A204.1 (cell line): ENCODE measurements around the gene OSBPL2.

ENCODE experiments used
- FAIRE-seq: peaks from 2 replicates; lab custom pipeline; 2012; peaks lifted over from hg19 to GRCh38; lab: Jason Lieb, UNC

The OSBPL2 gene

GRCh38 chr20:62327726-62328495 is 89.6 kb downstream of the OSBPL2 start:
- FAIRE-seq = no peak

DNA sequence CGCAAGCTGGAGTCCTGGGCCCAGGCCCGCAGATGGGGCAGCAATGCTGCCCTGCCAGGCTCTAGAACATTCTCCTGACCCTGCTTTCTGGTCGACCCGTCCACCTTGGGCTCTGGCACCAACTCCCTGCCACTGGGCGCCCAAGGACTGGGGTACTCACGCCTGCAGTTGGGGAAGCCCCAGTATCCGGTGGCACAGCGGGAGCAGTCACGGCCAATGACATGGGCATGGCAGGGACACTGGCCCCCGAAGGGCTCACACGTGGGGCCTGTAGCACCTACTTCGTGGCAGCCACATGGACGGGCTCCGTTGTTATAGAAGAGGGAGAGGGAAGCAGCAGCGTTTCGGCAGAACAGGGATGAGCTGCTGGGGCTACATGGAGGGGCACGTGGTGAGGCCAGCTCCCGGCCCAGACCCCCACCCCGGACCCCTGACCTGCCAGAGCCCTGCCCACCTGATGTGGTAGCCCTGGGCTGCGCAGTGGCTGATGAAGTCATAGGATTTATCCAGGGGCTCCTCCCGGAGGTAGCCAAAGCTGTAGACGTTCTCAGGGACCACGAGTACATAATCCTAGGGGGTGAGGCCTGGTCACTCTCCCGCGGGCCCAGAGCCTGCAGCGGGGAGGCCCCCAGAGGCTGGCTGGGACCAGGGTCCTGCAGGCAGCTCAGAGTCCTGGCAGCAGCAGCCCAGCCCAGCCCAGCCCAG is 90.5 kb downstream of the OSBPL2 start:
- FAIRE-seq = no peak

GRCh38 chr20:62329389-62330377 is 91.4 kb downstream of the OSBPL2 start:
- FAIRE-seq = no peak

DNA sequence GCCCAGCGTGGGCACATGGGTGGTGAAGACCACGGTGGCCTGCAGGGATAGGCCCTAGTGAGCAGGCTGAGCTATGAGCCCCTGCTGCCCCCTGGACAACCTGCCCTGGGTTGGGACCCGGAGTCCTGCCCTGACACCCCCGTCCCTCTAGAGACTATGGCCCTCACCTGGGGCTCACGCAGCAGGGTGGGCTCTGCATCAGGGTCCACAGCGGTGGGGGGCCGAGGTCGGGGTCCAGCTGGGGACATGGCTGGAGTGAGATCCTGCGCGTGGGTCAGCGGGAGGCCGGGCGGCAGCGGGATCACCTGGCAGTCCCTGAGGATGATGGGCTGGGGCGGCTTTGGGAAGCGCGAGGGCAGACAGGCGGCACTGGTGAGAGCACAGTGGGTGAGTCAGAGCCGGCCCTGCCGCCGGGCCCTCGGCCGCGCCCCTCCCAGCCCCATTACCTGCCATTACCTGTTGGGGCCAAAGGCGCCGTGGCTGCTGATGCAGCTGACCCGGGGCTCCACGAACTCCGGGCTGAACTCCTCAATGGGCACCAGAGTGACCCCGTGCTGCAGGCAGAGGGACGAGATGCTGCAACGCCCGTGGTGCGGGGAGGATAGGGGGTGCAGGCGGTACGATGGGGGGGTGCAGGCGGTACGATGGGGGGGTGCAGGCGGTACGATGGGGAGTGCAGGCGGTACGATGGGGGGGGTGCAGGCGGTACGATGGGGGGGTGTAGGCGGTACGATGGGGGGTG is 92.4 kb downstream of the OSBPL2 start:
- FAIRE-seq = no peak

DNA sequence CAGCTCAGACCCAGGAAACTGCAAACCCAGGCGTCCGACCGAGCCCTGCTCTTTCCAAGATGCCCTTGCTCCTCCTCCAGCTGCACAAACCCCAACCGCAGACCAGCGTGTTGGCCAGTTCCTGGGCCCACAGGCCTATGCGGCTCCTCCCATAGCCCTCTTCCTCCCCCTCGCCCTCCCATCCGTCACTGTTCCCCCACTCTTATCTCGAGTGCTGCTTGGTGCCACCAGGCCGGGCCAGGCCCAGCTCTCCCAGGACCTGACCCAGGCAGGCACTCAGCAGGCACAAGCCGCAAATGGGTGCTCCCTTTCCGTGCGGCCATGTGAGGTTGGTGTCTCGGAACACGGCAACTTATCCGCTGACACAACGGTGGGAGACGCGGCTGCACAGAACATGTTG is 93.0 kb downstream of the OSBPL2 start:
- FAIRE-seq = no peak

DNA sequence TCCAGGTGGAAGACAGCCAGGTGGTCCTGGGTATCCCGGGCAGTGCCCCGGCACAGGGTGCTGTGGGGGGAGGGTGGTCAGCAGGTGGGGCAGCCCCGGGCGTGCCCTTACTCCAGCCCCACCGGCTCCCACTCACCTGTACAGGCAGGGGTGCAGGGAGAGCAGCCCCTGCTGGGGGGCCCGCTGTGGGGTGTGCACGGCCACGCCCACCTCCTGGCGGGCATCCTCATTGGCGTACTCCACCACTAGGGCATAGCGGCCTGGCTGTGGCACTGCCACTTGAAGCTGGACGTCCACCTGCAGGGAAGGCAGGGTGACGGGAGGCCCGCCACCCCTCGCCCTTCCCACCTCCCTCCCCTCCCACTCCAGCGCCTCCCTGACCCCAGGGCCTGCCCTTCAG is 94.1 kb downstream of the OSBPL2 start:
- no peak for FAIRE-seq

GRCh38 chr20:62332989-62333819 is 94.9 kb downstream of the OSBPL2 start:
- no peak for FAIRE-seq

GRCh38 chr20:62333820-62334595 is 95.7 kb downstream of the OSBPL2 start:
- FAIRE-seq = no peak

DNA sequence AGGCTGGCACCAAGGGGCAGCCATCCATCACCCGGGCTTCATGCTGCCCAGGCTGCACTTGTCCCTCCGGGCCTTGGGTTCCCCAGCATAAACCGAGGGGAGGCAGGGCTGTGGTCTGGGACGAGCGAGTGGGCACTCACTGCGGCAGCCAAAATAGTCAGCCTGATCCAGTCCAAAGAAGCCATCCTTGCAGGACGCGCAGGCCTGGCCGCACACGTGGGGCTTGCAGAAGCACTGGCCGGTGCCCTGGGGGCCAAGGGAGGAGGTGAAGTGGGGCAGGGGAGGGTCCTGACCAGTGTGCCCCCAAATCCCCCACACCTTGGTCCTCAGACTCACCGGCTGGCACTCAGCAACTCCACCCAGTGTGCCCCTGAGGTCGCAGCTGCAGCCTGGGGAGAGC is 96.6 kb downstream of the OSBPL2 start:
- no peak for FAIRE-seq

- FAIRE-seq = no peak
Observed at GRCh38 chr20:62335532-62335931, 97.2 kb downstream of the OSBPL2 start.

DNA sequence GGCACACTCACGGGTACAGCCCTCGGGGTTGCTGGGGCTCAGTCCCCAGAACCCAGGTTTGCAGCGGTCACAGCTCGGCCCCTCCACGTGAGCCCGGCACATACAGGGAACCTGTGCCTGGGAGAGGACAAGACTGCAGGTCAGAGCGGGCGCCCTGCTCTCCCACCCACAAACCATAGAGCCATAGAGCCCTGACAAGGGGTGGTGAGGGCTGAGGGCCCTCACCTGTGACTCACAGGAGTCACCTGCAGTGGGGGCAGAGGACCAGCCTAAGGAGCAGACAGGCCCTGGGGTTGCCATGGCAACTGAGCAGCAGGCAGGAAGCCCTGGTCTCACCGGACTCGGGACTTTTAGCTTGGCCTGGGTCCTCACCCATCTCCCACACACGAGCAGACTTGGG is 98.0 kb downstream of the OSBPL2 start:
- FAIRE-seq = no peak

GRCh38 chr20:62336775-62337557 is 98.6 kb downstream of the OSBPL2 start:
- FAIRE-seq = no peak

DNA sequence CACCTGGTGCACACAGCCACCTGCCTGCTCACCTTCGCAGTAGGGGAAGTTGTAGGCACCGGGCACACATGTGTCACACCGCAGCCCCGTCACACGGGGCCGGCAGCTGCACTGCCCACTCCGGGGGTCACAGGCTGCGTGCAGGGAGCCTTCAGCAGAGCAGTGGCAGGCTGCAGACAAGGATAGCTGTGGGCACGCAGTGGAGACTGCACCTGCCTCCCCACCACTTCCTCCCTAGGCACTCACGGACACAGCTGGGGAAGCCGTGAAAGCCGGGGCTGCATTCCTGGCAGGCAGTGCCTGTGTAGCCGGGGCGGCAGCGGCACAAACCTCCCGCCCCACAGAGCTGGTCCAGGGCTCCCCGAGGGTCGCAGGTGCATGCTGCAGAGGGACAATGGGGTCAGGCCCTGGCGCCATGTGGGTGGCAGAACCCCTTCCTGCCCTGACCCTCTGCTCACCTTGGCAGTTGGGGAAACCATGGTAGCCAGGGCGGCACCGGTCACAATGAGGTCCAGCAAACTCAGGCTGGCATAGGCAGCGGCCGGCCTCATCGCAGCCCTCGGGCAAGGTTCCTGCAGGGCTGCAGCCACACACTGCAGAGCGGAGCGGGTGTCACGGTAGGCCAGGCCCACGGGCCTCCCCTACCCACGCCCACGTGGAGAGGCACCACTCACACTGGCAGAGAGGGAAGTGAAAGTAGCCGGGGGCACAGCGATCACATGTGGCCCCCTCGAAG is 99.4 kb downstream of the OSBPL2 start:
- no peak for FAIRE-seq

DNA sequence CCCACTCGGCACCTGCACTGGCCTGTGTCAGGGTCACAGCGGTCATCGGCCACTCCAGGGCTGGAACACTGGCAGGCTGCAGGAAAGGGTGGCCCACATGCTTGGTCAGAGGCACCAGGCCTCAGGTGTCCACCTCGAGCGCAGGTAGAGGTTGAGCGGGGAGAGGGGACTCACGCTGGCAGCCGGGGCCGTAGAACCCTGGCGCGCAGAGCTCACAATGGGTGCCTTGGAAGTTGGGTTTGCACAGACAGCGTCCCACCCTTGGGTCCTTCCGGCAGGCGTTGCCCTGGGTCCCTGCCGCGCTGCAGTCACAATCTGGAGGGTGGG is 99.9 kb downstream of the OSBPL2 start:
- FAIRE-seq = no peak

DNA sequence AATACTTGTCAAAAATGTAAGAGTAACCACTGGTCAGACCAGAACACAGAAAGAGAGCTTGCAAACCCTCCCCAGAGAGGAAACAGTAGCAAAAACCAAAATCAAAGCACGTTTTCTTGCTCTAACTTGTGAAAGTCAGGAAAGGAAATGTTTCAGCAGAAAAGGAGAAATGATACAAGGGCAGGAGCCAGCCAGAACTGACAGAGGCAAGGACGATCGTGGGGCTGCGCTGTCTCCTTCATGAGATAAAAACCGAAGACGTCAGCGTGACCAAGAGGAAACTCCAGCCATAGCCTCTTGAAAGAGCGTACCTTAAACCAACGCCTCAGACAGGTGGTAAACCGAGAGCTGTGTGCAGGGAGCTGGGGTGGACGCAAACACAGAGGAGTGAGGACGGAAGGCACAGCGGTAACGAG is 101.3 kb downstream of the OSBPL2 start:
- FAIRE-seq = no peak

- FAIRE-seq = no peak
Observed at GRCh38 chr20:62342910-62343309, 104.6 kb downstream of the OSBPL2 start.

DNA sequence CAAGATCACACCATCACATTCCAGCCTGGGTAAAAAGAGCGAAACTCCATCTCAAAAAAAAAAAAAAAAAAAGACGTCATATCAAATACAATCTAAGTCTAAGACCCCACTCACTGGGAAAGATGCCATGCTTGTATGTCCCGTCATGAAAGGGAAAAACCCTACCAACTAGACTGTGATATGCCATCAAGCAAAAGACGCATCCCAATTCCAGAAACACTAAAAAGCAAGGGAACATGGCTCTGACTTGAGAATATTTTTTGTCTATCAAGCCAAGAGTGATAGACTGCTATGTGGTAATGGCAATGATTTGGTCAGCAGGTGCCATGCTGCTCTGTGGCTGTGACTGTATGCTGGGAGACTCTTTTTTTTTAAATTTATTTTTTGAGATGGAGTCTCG is 105.8 kb downstream of the OSBPL2 start:
- FAIRE-seq = no peak

GRCh38 chr20:62344782-62345181 is 106.5 kb downstream of the OSBPL2 start:
- FAIRE-seq = no peak
